ENCODE measurements around the gene PLXDC2. TPM values are rescaled to one million over a fixed set of nuclear protein-coding genes. Genes with fewer than 3 reads are reported as not detected.

The PLXDC2 gene
- total RNA-seq, 1 experiment from 2014 or later = 0.20 TPM

GRCh38 chr10:19783721-19784120 lies 32.5 kb upstream of the PLXDC2 start:
- ChIA-PET POLR2A (no interaction called here), CTCF (no interaction called here)

GRCh38 chr10:19785366-19785765 lies 30.9 kb upstream of the PLXDC2 start:
- H3K79me2 ChIP-seq (ENCODE audit: insufficient read depth, low read length) = no peaks in the 10 kb centered on the region
- no peak for TF ChIP-seq POLR2AphosphoS5 (IDR thresholded peaks at IDR 0.05; ENCODE audit: low read depth, low read length)
- TF ChIP-seq EZH2phosphoT487 (IDR thresholded peaks at IDR 0.05; ENCODE audit: borderline replicate concordance) = no peak
- no peak for TF ChIP-seq TCF7L2 (IDR thresholded peaks at IDR 0.05; ENCODE audit: borderline replicate concordance, extremely low read depth, insufficient read depth, insufficient read length)
- no peak overlapping the region for H3K4me2 ChIP-seq (ENCODE audit: low read length)
- H3K4me1 ChIP-seq (ENCODE audit: control insufficient read depth in 1 of 2, insufficient read depth in 2 of 2, low read length in 2 of 2) = no peaks in the 10 kb centered on the region
- no peak overlapping the region for H3K9ac ChIP-seq (ENCODE audit: low read length)
- H3K4me3 ChIP-seq (replicated peaks in 1 of 2; ENCODE audit: low read depth in 1 of 2, low read length in 2 of 2) = no peak overlapping the region
- POLR2A ChIA-PET = no interaction called here
- H3K36me3 ChIP-seq (ENCODE audit: control insufficient read depth in 1 of 2, insufficient read depth in 2 of 2, low read length in 2 of 2) = no peaks in the 10 kb centered on the region
- H3K9me3 ChIP-seq (ENCODE audit: control insufficient read depth in 1 of 2, insufficient read depth in 1 of 2, low read depth in 1 of 2, low read length in 2 of 2) = peaks cover 6 to 8% of the 10 kb centered on the region in 2 experiments; a peak in 2 of 4 replicates
- no peaks in the 10 kb centered on the region for H4K20me1 ChIP-seq (ENCODE audit: insufficient read depth)
- no TSS peak for BruUV-seq (replicated peaks)
- no peak overlapping the region for H3K27ac ChIP-seq (ENCODE audit: low read depth, low read length)
- ATAC-seq = no peak
- H3K27me3 ChIP-seq (ENCODE audit: insufficient read depth, low read length) = no peaks in the 10 kb centered on the region
- no peak for DNase-seq (ENCODE audit: low read depth, low spot score)
- CTCF ChIA-PET = no interaction called here
- RAD21 ChIA-PET (ENCODE audit: low non-redundant PET in 1 of 2, low total read pairs in 2 of 2, uncharacterized antibody in 2 of 2, unreplicated experiment in 2 of 2) = no interaction called here
- no peak overlapping the region for H2AFZ ChIP-seq (ENCODE audit: low read depth, low read length, poor library complexity, severe bottlenecking)
- H3K9me2 ChIP-seq (ENCODE audit: insufficient read depth) = no peaks in the 10 kb centered on the region
- intact Hi-C loops (cut with micrococcal nuclease) = no loop called here

More at GRCh38 chr10:19783721-19784120, 32.5 kb upstream of the PLXDC2 start:
- ATAC-seq (no peak), DNase-seq (ENCODE audit: low read depth, low spot score) (no peak)
- no TSS peak for BruUV-seq (replicated peaks)
- Histone ChIP-seq H3K27ac (ENCODE audit: low read depth, low read length) (no peak overlapping the region), H3K9ac (ENCODE audit: low read length) (no peak overlapping the region), H3K27me3 (ENCODE audit: insufficient read depth, low read length) (no peaks in the 10 kb centered on the region), H3K9me3 (ENCODE audit: control insufficient read depth in 1 of 2, insufficient read depth in 1 of 2, low read depth in 1 of 2, low read length in 2 of 2) (peaks cover 6 to 17% of the 10 kb centered on the region in 2 experiments; a peak in 2 of 4 replicates), H3K79me2 (ENCODE audit: insufficient read depth, low read length) (no peaks in the 10 kb centered on the region), H3K9me2 (ENCODE audit: insufficient read depth) (no peaks in the 10 kb centered on the region), H3K4me1 (ENCODE audit: control insufficient read depth in 1 of 2, insufficient read depth in 2 of 2, low read length in 2 of 2) (no peaks in the 10 kb centered on the region), H3K36me3 (ENCODE audit: control insufficient read depth in 1 of 2, insufficient read depth in 2 of 2, low read length in 2 of 2) (no peaks in the 10 kb centered on the region), H4K20me1 (ENCODE audit: insufficient read depth) (no peaks in the 10 kb centered on the region), H3K4me3 (replicated peaks in 1 of 2; ENCODE audit: low read depth in 1 of 2, low read length in 2 of 2) (no peak overlapping the region), H2AFZ (ENCODE audit: low read depth, low read length, poor library complexity, severe bottlenecking) (no peak overlapping the region), H3K4me2 (ENCODE audit: low read length) (no peak overlapping the region)
- intact Hi-C loops (cut with micrococcal nuclease) = no loop called here
- RAD21 ChIA-PET (ENCODE audit: low non-redundant PET in 1 of 2, low total read pairs in 2 of 2, uncharacterized antibody in 2 of 2, unreplicated experiment in 2 of 2) = no interaction called here
- TF ChIP-seq ZNF274 (IDR thresholded peaks at IDR 0.05; ENCODE audit: low read depth, low read length) = no peak
- no peak for TF ChIP-seq ATF3 (IDR thresholded peaks at IDR 0.05)
- no peak for TF ChIP-seq TCF7L2 (IDR thresholded peaks at IDR 0.05; ENCODE audit: borderline replicate concordance, extremely low read depth, insufficient read depth, insufficient read length)
- TF ChIP-seq RAD21 (IDR thresholded peaks at IDR 0.05; ENCODE audit: low read depth) = no peak

All from HCT116 (cell line).